NCI-H2107 treated with DMSO at 0.1 percent for 48 hours (cell line): ENCODE data around the gene AGMO.
A peak's percentile ranks its signal among the peaks of the same experiment; 100 is the strongest.
"Not testable (repeated sequence)": the region's sequence is repeated elsewhere in the genome, so short reads cannot be mapped to it uniquely, and the experiment has no call there.

Experiments used
- DNase-seq: peaks from one replicate; lab custom pipeline; 2025; ENCODE audit not compliant: unreplicated experiment; lab: John Stamatoyannopoulos, UW

AGMO gene

DNA sequence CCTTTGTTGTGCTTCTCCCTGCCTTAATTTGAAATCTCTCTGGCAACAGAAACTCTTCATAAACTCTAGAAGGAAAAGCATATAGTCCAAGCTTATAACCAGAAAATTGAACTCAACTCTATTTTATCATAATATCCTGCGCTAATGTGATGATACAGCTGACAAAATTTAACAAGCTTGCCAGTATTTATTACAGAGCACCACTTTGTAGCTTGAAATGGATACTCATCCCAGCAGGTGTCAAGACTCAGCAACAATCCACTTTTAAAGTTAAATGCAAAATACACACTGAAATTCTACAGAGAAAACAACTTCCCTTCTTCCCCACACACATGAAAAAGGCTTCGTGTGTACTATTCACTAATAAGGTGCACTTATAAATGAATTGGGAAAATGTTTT is 228.9 kb downstream of the AGMO start:
- DNase-seq: peak; percentile 84

DNA sequence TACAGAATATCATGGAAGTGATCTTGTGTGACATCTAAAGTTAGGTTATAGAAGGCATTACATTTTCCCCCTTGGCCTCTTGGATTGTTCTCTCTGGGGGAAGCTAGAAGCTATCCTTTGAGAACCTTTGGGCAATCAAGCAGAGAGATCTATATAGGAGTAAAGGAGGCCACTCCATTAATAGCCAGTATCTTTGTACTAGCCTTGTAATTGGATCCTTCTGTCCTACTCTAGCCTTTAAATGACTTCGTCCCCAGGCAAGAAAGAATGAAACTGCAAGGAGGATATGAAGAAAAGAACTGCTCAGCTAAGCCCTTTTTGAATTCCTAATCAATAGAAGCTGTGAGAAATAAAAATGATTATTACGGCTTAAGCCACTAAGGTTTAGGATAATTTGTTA is 230.9 kb downstream of the AGMO start:
- no peak for DNase-seq

DNA sequence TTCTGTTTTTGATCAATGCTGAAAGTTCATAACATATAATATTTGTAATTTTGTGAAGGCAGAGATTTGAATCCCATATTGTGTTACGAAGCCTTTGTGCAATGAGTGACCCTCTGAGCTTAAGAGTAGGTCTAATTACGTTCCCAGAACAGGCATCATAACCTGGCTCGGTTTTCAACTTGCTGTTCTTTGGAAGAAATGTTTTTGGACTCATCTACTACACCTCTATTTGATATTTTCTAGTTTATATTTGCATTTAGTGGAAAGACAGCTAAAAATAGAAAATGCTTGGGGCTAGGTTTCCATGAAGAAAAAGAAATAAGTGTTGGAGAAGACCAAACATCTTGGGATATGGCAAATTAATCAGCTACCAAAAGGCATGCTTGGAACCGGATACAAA is 234.8 kb downstream of the AGMO start:
- no peak for DNase-seq

DNA sequence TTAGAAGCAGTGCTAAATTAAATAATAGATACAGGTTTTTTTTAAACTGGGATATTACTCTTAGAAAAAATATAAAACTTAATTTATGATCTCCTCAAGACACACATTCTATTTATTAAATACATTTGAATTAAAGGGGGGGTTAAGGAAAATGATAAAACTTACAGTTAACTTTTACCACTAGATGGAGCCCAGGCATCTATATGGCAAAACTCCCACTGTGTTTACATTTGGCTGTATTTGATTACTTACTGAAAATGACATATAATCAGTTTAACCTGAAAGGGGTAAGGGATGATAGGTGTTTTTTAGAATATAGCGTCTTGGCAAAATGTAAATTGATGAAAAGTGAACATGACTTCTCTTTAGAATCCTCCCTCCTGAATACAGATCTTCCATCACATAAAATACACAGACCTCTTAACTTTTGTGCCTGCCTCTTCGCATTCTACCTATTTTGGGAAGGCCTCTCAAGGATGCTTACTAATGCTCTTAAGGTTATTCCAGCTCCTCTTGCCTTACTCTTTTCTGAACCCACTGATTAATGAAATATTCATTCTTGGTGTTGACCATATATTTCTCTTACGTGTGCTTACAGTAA is 235.7 kb downstream of the AGMO start:
- DNase-seq: peak; percentile 67

DNA sequence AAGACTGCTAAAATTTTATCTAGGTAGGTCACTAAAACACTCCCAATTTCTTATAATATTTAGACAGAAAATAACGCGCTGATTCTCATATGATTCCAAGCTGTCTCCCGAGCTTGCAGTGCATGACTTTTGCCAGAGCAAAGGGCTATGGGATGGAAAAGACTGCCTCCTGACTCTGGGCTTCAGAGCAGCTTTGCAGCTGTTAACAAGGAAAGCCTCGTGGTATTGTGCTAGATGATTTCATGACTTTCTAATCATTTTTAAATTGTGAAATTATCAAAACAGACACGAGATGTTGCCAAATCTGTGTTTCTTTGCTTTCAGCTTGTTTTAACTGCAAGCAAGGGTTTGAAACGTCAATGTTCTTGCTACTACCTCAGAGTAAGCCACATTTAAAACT is 238.3 kb downstream of the AGMO start:
- no peak for DNase-seq

DNA sequence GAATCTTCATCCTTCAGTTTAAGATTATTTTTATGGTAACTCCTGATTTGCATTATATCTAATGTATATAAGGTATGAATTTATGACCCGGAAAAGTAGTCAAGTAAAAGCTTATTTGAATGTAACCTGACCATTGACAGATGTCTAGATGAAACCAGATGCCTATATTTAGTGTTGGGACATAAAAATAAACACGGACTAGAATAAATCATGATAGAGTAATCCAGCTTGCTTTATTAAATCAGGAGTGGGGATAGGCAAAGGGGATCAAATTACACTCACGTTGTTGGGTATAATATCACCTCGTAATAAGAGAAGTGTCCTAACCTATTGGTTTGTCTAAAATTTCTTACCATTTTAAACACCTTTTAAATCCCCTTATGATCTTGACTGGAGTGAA is 244.6 kb downstream of the AGMO start:
- peak; percentile 87 for DNase-seq

DNA sequence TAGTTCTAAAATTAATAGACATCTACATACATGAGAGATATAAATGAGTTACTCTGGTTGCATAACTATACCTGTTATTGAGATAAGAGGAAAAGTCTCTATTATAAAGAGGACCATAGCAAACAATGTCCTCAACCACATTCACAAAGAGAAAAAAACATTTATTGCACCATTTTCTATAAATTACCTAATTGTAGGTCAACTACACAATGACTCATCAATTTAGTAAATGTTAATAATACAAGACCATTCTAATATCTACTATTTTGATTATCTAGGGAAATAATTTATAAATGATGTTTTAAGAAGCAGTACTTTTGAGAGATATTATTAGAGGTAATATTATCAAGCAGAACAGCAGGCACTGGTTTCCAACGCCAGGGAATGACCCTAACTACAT is 246.1 kb downstream of the AGMO start:
- no peak for DNase-seq

DNA sequence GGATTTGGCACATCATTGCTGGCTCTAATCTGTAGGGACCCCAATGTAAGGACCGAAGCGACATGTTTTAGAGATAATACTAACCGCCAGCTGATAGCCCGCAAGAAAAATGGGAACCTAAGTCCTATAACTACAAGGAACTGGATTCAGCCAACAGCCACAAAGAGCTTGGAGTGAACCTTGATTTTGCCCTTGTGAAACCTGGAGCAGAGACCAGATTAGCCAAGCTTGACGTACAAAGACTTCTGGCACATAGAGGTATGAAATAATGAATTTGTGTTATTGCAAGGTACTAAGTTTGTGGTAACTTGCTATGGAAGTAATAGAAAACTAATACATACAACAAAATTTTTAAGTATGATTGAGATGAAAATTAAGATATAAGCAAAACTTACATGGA is 246.9 kb downstream of the AGMO start:
- DNase-seq: no peak

DNA sequence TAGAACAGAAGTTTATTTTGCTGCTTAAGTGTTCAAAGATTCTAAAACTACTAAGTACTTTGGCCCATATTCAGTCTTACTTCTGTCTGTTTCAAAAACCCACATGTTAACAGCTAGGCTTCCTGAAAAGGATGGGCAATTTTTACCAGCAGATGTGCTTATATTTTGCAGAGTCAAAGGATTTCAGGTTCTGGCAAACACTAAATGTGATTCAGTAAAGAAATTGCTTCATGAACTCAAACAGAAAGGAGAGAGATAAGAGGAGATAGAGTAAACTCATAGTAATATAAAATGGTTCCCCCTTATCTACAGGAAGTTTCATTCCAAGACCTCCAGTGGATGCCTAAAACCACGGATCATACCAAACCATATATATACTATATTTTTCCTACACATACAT is 248.5 kb downstream of the AGMO start:
- no peak for DNase-seq

DNA sequence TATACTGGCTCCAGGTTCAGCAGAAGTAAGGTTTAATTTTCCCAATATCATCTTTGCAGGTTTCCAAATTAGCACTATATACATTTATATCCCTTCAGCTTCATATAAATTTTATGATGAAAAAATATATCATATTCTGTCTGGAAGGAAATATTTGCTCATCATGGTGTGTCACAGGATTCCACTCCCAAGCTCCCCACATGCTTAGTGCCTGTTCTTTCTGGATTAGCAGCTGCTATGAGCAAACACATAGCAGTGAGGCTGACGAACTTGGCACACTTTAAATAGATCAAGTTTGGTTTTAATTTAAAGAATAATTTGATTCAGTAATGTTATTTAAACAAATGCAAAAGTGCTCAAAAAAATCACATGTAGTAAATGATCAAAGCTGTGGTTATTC is 251.9 kb downstream of the AGMO start:
- no peak for DNase-seq

DNA sequence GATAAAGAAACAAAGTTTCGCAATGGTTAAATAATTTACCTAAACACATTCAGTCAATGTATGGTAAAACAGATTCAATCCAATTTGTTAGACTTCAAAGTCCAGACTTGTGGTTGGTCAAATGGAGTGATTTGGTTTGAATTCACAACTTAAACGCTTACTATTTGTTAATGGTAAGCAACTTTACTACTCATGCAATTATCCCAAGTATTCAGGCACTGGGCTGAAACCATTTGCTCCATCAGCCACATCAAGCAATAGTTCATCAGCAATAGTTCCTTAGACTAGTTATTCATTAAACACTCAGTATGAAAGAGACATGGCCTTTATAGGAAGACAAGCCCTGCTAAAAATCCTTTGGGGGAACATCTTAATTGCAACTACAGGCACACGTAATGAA is 253.0 kb downstream of the AGMO start:
- no peak for DNase-seq

DNA sequence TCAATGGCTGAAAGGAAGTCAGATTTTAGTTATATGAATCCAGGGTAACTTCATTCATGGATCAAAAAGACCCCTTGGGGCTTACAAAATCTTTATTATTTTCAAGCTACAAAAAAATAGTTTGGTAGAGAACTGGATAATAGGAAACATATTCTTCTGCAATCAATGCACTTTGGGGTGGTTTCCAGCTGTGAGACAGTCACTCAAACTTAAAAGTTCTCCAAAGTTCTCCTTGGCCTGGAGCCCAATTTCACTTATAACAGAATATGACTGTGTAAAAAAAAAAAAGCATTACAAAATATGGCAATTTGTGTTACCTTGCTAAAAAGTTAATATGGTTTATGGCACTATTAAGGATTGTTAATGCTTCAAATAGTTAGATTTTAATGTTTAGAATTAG is 255.5 kb downstream of the AGMO start:
- no peak for DNase-seq

DNA sequence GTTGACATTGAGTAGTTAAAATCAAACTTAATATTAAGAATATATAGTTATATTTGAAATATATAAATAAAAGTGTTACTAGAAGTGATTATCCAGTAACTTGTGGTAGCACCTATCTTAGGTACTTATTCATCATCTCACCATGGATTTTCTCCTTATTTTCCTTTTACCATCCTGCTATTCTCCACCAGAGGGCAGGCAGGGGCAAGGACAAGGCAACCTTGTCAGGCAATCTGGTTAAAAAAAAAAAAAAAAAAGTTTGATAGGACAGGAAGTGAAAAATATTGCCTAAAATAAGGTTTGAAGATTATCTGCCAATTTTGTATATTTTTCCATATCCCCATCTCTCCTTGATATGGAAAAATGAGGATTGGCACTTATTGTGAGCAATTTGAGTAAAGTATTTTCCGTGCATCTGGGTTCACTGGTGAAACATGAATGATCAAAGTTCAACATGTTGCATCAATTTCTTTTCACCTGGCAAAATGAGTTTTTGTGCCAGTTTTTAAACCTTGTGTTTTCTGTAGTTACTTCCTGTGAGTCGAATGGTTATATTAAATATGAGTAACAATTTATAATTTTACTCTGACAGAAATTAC is 256.7 kb downstream of the AGMO start:
- peak; percentile 34 for DNase-seq

DNA sequence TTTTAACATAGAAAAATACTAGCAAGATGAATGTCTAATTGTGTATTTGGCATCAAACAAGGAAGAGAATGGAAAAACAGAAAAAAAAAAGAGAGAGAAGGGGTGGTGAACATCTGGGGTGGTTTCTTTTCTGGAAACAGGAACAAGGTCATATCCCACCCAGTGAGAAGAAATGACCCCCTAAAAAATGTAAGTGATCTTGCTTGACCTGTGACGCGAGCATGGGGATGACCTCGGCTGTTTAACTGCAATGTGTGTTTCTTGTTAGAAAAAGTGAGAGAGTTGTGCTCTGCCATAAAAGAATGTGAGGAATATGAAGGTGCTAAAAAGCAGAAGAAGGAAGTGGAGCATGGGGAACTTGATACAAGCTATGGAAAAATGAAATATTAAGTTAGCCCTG is 258.5 kb downstream of the AGMO start:
- DNase-seq: no peak

DNA sequence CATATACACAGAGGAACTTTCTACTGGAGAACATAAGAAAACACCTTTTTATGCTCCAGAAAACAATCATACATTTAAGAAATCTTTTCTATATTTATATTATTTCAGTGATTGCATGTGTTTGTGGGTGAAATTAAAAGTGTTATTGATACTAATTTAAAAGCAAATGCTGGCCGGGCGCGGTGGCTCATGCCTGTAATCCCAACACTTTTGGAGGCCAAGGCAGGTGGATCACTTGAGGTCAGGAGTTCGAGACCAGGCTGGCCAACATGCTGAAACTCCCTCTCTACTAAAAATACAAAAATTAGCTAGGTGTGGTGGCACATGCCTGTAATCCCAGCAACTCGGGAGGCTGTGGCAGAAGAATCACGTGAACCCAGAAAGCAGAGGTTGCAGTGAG is 260.8 kb downstream of the AGMO start:
- not testable (repeated sequence) for DNase-seq

DNA sequence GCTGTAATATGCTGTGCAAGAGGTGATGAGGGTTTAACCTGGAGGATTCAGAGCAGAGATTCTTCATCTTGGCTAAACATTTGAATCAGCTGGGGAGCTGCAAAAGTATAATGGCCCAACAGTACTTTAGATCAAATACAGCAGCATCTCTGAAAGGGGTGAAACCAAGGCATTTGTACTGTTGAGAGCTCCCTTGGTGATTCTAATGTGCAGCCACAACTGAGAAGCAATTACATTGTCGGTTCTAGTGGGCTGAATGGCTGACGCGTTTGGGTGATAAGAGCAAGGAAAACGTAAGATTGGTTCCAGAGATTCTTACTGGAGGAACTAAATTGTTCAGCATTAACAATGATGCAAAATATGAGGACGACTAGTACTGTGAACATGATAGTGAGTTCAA is 269.7 kb downstream of the AGMO start:
- DNase-seq: peak; percentile 38

DNA sequence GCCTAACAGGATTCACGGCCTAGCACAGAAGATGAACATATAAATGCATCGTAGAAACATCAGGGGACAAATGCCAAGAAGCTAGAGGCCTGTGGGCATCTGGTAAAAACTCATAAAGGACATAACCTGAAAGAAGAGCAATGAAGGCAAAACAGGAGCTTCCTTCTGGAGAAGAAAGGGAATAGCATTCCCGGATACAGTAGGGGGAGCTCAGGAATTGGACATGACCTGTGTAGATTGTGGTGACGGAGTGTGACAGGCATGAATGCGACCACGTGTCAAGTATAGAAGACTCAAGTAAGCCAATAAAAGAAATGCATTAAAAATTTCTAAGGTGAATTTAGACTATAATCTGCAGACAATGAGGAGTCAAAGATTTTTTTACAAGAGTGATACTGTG is 270.1 kb downstream of the AGMO start:
- DNase-seq: peak; percentile 46

DNA sequence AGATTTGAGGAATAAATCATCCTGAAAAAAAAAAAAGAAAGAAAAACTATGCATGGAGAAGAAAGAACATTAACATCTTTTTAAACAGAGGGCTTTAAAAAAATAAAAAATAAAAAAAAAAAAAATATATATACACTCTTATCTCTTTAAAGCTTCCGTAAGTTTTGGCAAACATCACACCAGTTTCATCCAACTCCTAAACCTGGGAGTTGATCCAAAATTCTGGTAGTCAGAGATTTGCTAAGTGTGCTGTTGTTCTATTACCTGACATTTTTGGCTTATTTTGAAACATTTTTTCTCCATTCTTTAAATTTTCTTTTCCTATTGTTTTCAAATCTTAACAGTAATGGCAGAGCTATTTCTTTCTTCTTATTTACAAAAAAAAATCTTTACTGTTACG is 273.1 kb downstream of the AGMO start:
- DNase-seq: no peak

DNA sequence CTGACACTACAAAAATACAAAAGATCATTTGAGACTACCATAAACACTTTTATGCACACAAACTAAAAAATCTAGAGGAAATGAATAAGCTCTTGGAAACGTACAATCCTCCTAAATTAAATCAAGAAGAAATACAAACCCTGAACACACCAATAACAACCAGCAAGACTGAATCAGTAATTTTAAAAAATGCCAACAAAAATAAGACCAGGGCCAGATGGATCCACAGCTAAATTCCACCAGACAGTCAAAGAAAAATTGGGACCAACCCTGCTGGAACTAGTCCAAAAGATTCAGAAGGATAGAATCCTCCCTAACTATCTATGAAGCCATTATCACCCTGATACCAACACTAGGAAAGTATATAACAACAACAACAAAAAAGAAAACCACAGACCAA is 277.4 kb downstream of the AGMO start:
- DNase-seq: no peak

DNA sequence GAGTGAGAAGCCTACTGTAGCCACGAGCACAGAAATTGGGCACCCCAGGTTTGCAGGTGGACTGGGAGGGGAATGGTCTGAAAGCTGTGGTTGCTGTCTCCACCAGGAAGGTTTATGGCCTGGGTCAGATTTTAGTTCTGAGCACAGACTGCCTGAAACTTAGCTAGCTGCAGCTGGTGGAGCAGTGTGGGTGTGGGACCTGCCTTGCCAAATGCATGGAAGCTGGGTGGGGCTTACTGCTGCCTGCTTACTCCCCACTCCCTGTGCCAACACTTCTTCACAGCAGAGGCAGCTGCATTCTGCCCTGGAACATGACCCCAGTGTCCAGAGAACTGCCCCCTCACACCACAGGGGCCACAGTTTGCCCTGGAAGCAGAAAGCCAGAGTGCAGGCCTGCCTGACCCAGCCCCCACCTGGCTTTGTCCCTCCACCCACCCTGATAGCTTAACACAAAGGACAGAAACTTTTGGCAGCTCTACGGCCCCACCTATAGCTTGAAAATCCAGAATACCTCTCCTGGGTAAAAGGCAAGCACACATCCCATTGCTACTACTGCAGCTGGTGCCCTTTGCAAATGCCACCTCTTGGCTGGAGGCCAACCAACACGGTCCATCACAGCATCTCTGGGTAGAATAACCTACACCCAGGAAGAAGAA is 281.6 kb downstream of the AGMO start:
- DNase-seq: no peak

DNA sequence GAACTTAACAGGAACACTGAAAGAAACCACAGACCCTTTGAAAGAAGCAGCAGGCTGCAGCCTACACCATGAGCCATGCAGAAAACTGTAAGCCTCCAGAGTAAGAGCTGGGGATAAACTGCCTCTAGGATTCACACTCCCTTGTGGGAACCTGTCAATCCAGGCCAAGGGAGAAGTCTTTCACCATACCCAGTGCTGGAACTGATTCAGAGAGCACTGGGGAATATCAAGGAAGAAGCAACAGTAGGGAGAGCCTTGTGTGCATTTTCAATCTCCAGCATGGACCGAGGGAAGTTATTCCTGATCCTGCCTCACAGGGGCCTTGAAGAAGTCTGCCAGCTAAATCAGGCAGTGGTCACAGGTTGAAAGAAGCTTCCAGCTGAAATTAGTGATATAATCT is 282.2 kb downstream of the AGMO start:
- no peak for DNase-seq

DNA sequence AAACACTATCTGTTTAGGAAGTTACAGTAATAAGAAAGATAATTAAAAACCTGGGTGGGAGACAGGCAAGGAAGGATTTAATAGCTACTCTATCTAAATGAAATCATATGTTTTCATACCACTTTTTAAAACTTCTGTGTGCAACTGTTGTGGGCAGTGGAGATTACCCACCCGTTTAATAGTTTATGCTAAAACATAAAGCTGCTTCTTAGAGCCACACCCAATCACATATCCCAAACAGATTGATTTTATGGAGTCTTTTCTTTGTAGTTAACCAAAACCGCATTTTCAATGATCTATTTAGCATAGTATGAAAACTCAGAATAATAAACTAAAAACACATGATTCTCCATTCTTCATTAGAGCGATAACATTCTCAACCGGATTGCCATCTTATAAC is 304.1 kb downstream of the AGMO start:
- no peak for DNase-seq

DNA sequence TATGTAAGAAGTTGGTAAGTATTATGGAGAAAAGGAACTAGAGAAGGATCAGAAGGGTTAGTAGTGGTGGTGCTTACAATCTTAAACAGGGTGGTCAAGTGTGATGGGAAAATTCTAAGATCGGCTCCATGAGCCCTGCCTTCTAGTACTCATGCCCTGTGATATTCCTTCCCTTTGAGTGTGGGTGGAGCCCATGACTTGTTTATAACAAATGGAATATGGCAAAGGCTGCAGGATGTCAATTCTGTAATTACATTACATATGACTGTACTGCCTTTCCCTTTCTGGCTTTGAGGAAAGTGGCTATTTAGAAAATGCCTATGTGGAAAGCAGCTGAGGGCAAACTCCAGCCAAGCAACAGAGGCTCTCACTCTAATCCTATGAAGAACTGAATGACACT is 309.6 kb downstream of the AGMO start:
- DNase-seq: no peak
